ENCODE measurements around the gene GOLGA2. TPM values are rescaled to one million over a fixed set of nuclear protein-coding genes. Genes with fewer than 3 reads are reported as not detected.
"Not testable (repeated sequence)": the region's sequence is repeated elsewhere in the genome, so short reads cannot be mapped to it uniquely, and the experiment has no call there.

Gene GOLGA2
- total and polyA plus RNA-seq, 12 donors, result 35.8 to 221 (median 85.6) TPM

GRCh38 chr9:128282500-128282899 is 6.7 kb upstream of the GOLGA2 start:
- Histone ChIP-seq H3K27ac (no peak overlapping the region), H3K36me3 (replicated peaks in 1 of 2) (peaks cover 0 to 15% of the 10 kb centered on the region in 2 donors), H3K4me3 (no peak overlapping the region), H3K9me3 (replicated peaks in 1 of 3) (no peaks in the 10 kb centered on the region), H3K4me1 (replicated peaks in 1 of 2) (peaks cover 0 to 2% of the 10 kb centered on the region in 2 donors), H3K27me3 (no peaks in the 10 kb centered on the region)
- TF ChIP-seq CTCF (IDR thresholded peaks at IDR 0.05) (no peak), POLR2A (IDR thresholded peaks at IDR 0.05) (no peak)
- intact Hi-C loops (cut with DNase I), result no loop called here
- WGBS, 4 donors, result 88 to 93% (median 92%) methylated on average over 6 of the region's 6 CpGs
- DNase-seq, result no peak

- Histone ChIP-seq H3K4me1 (replicated peaks in 1 of 2) (peaks cover 1 to 13% of the 10 kb centered on the region in 2 donors), H3K27ac (no peak overlapping the region), H3K36me3 (replicated peaks in 1 of 2) (no peaks in the 10 kb centered on the region), H3K27me3 (no peaks in the 10 kb centered on the region), H3K4me3 (no peak overlapping the region), H3K9me3 (replicated peaks in 1 of 3) (no peaks in the 10 kb centered on the region)
- 80 to 94% (median 87%) methylated on average over 5 of the region's 5 CpGs for WGBS, 4 donors
- TF ChIP-seq CTCF (IDR thresholded peaks at IDR 0.05), result no peak
- TF ChIP-seq POLR2A (IDR thresholded peaks at IDR 0.05), result no peak
- DNase-seq, result no peak
- intact Hi-C loops (cut with DNase I), result no loop called here
These were observed 4.3 kb upstream of the GOLGA2 start for GRCh38 chr9:128280084-128280622.

- H3K4me3 ChIP-seq; H3K27me3 ChIP-seq; H3K9me3 ChIP-seq (replicated peaks in 1 of 3); intact Hi-C loops (cut with DNase I); H3K36me3 ChIP-seq (replicated peaks in 1 of 2): not testable (repeated sequence)
- WGBS, 4 donors, result 65 to 77% (median 71%) methylated on average over 21 to 22 of the region's 22 CpGs
- peak overlapping the region in 1 of 5 donors; percentile 40 for H3K27ac ChIP-seq
- peak in 1 of 7 donors; percentile 42 for DNase-seq
- peaks cover 7 to 19% of the 10 kb centered on the region in 2 donors for H3K4me1 ChIP-seq (replicated peaks in 1 of 2)
These were observed 3.6 kb upstream of the GOLGA2 start for GRCh38 chr9:128279088-128280073.

DNA sequence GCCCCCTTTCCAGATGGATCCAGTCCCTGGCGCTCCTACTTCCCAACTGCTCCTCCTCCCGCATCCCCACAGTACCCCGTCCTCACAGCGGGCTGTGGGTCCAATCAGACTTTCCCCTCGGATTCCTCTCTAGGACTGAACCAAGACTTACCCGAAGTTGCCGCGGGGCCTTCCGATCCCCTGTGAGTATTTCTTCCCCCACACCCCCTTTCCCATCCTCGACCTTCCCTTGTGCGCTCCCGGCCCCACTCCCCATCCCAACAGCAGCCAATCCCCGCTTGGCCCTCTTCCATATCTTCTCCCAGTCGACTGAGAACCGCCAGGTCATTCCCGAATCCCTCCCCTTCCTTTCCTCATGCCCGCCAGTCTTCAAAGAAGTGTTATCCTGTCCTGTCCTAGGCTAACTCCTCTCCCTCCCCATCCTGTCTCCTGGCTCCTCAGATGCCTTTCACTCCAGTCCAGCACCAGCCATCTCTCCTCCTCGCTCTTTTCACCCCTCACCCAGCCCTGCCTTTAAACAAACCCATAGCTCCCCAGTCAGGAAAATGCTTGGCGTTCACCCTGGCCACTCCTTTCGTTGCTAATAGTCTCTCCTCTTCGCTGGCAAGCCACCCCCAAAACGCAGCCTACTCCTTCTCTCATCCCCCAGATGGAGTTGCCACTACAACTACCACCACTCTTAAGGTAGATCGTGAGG is 915 bp upstream of the GOLGA2 start:
- peak; percentile 42 to 68 (median 46) for DNase-seq
- Histone ChIP-seq H3K9me3 (replicated peaks in 1 of 3) (no peaks in the 10 kb centered on the region), H3K36me3 (replicated peaks in 1 of 2) (peaks cover 0 to 22% of the 10 kb centered on the region in 2 donors), H3K27me3 (no peaks in the 10 kb centered on the region), H3K27ac (peak overlapping the region; percentile 6 to 81 (median 67)), H3K4me1 (replicated peaks in 1 of 2) (peaks cover 11 to 25% of the 10 kb centered on the region in 2 donors), H3K4me3 (peak overlapping the region in 3 of 4 donors; percentile 63 to 92 (median 79))
- intact Hi-C loops (cut with DNase I), result no loop called here
- 6 to 12% (median 11%) methylated on average over 23 of the region's 23 CpGs for WGBS, 4 donors
- TF ChIP-seq CTCF (IDR thresholded peaks at IDR 0.05), result no peak
- no peak for TF ChIP-seq POLR2A (IDR thresholded peaks at IDR 0.05)
